ENCODE data around the gene GOLGB1. TPM values are rescaled to one million over a fixed set of nuclear protein-coding genes. Genes with fewer than 3 reads are reported as not detected.

Gene GOLGB1
- total RNA-seq, 1 donor from 2014 or later, result 76.6 TPM

DNA sequence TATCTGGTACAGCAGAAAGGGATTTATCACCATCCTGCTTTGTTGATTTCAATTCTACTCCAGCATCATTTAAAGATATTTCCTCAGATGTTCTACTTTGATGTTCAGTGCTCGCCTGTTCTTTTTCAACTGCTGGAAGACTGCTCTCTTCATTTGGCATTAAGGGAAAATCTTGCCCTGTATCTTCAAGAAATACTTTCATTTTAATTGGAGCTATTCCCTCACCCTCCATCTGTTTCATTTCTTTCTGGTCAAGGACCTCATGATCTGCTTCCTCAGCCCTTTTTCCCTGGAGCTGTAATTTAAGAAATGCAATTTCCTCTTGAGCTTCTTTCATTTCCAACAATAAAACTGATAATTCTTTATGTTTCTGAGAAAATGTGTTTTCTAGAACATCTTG lies 51.1 kb downstream of the GOLGB1 start:
- Mint-ChIP-seq H3K27me3 (ENCODE audit: low read depth, unreplicated experiment) (no peaks in the 10 kb centered on the region), H3K27ac (ENCODE audit: unreplicated experiment) (no peak overlapping the region)
- H3K36me3 ChIP-seq (ENCODE audit: insufficient read depth, low read length), result peaks cover 30% of the 10 kb centered on the region

DNA sequence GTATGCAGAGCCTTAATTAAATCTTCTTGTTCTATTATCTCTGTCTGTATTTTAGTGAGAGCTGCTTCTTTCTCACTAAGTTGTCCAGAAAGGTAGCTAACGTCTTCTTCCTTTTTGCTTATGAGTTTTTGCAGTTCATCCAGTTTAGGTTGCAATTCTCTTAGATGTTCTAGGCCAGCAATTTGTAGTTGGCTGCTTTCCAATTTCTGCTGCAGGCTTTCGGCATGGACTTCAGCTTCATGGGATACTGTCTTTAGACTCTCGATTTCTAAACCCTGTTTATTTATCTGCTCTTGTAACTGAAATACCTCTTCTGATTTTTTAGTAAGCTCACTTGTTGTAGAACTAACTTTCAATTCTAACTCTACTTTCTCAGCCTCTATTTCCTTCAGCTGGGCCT lies 53.4 kb downstream of the GOLGB1 start:
- H3K79me2 ChIP-seq (ENCODE audit: insufficient read depth, low read length), result no peaks in the 10 kb centered on the region
- H3K9me3 ChIP-seq (ENCODE audit: insufficient read depth, low read depth, low read length), result no peaks in the 10 kb centered on the region
- H3K9me3 Mint-ChIP-seq (ENCODE audit: unreplicated experiment), result no peaks in the 10 kb centered on the region
- no peak overlapping the region for H3K27ac Mint-ChIP-seq (ENCODE audit: unreplicated experiment)
- H3K4me2 ChIP-seq (ENCODE audit: low read length), result no peak overlapping the region
- H3K36me3 ChIP-seq (ENCODE audit: insufficient read depth, low read length), result peaks cover 38% of the 10 kb centered on the region
- H3K9ac ChIP-seq (ENCODE audit: low read length), result no peak overlapping the region
- no peak for FAIRE-seq
- H3K4me1 Mint-ChIP-seq (ENCODE audit: low read depth, unreplicated experiment), result no peaks in the 10 kb centered on the region
- no peak for DNase-seq (ENCODE audit: low read depth)
- no peaks in the 10 kb centered on the region for H3K4me1 ChIP-seq (ENCODE audit: insufficient read depth, low read length)
- H2AFZ ChIP-seq (ENCODE audit: low read depth, low read length), result no peak overlapping the region
- peaks cover 30% of the 10 kb centered on the region for H3K36me3 Mint-ChIP-seq (ENCODE audit: low read depth, unreplicated experiment)
- H3K27ac ChIP-seq (ENCODE audit: low read depth, low read length), result no peak overlapping the region
- H4K20me1 ChIP-seq (ENCODE audit: insufficient read depth, low read length), result no peaks in the 10 kb centered on the region
- H3K27me3 Mint-ChIP-seq (ENCODE audit: low read depth, unreplicated experiment), result no peaks in the 10 kb centered on the region
- no peak overlapping the region for H3K4me3 ChIP-seq (ENCODE audit: insufficient read depth, low read depth, low read length)
- no peaks in the 10 kb centered on the region for H3K27me3 ChIP-seq (ENCODE audit: insufficient read depth, low read length)
- H3K4me3 Mint-ChIP-seq (ENCODE audit: unreplicated experiment), result no peak overlapping the region
- TF ChIP-seq, protein P1, sequence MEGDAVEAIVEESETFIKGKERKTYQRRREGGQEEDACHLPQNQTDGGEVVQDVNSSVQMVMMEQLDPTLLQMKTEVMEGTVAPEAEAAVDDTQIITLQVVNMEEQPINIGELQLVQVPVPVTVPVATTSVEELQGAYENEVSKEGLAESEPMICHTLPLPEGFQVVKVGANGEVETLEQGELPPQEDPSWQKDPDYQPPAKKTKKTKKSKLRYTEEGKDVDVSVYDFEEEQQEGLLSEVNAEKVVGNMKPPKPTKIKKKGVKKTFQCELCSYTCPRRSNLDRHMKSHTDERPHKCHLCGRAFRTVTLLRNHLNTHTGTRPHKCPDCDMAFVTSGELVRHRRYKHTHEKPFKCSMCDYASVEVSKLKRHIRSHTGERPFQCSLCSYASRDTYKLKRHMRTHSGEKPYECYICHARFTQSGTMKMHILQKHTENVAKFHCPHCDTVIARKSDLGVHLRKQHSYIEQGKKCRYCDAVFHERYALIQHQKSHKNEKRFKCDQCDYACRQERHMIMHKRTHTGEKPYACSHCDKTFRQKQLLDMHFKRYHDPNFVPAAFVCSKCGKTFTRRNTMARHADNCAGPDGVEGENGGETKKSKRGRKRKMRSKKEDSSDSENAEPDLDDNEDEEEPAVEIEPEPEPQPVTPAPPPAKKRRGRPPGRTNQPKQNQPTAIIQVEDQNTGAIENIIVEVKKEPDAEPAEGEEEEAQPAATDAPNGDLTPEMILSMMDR (IDR thresholded peaks at IDR 0.05; ENCODE audit: insufficient read depth, low read depth, low read length), result no peak
- no peak for TF ChIP-seq EZH2 (IDR thresholded peaks at IDR 0.05; ENCODE audit: insufficient read depth, low read length)

More for the DNA sequence above, 51.1 kb downstream of the GOLGB1 start:
- DNase-seq (ENCODE audit: low read depth) (no peak), FAIRE-seq (no peak)
- Histone ChIP-seq H3K9ac (ENCODE audit: low read length) (no peak overlapping the region), H3K79me2 (ENCODE audit: insufficient read depth, low read length) (no peaks in the 10 kb centered on the region), H4K20me1 (ENCODE audit: insufficient read depth, low read length) (no peaks in the 10 kb centered on the region), H2AFZ (ENCODE audit: low read depth, low read length) (no peak overlapping the region), H3K4me2 (ENCODE audit: low read length) (no peak overlapping the region), H3K9me3 (ENCODE audit: insufficient read depth, low read depth, low read length) (no peaks in the 10 kb centered on the region), H3K4me3 (ENCODE audit: insufficient read depth, low read depth, low read length) (no peak overlapping the region), H3K27me3 (ENCODE audit: insufficient read depth, low read length) (no peaks in the 10 kb centered on the region), H3K27ac (ENCODE audit: low read depth, low read length) (no peak overlapping the region), H3K4me1 (ENCODE audit: insufficient read depth, low read length) (no peaks in the 10 kb centered on the region)
- Mint-ChIP-seq H3K4me3 (ENCODE audit: unreplicated experiment) (no peak overlapping the region), H3K4me1 (ENCODE audit: low read depth, unreplicated experiment) (peaks cover 3% of the 10 kb centered on the region), H3K36me3 (ENCODE audit: low read depth, unreplicated experiment) (peaks cover 20% of the 10 kb centered on the region), H3K9me3 (ENCODE audit: unreplicated experiment) (no peaks in the 10 kb centered on the region)
- TF ChIP-seq, protein P1 (IDR thresholded peaks at IDR 0.05; ENCODE audit: insufficient read depth, low read depth, low read length), result no peak
- no peak for TF ChIP-seq EZH2 (IDR thresholded peaks at IDR 0.05; ENCODE audit: insufficient read depth, low read length)

DNA sequence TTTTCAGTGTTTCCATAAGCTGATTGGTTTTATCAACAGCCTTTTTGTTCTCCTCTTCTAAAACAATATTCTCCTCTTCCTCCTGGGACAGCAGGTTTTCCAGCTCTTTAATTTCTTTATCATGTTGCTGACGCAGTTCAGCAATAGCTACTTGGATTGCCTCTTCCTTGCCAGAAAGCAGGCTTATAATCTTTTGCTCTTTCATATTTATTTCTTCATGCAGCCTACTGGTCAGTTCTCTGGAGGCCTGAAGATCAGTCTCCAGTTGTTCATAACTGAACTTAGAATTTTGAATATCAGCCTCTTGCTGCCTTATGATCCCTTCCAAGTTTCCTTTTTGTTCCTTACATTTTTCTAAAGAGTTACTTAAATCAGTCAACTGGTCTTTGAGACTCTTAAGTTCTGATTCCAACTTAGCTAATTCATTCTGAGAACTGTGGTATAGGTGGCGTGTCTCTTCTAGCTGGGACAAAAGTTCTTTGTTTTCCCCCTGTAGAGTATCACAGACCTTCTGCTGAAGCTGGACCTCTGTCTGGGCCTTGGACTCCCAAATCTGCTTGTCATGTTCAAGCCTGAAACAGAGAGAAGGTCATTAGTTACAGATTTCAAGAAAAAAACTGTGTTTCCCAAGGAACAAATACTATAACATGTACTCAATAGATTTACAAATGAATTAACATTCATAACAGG lies 57.4 kb downstream of the GOLGB1 start:
- Histone ChIP-seq H3K27me3 (ENCODE audit: insufficient read depth, low read length) (no peaks in the 10 kb centered on the region), H3K79me2 (ENCODE audit: insufficient read depth, low read length) (peaks cover 3% of the 10 kb centered on the region), H3K36me3 (ENCODE audit: insufficient read depth, low read length) (peaks cover 37% of the 10 kb centered on the region), H2AFZ (ENCODE audit: low read depth, low read length) (no peak overlapping the region), H3K4me1 (ENCODE audit: insufficient read depth, low read length) (no peaks in the 10 kb centered on the region), H3K9me3 (ENCODE audit: insufficient read depth, low read depth, low read length) (no peaks in the 10 kb centered on the region), H4K20me1 (ENCODE audit: insufficient read depth, low read length) (no peaks in the 10 kb centered on the region), H3K4me3 (ENCODE audit: insufficient read depth, low read depth, low read length) (no peak overlapping the region), H3K4me2 (ENCODE audit: low read length) (no peak overlapping the region), H3K9ac (ENCODE audit: low read length) (no peak overlapping the region), H3K27ac (ENCODE audit: low read depth, low read length) (no peak overlapping the region)
- H3K27ac Mint-ChIP-seq (ENCODE audit: unreplicated experiment), result no peak overlapping the region
- peaks cover 33% of the 10 kb centered on the region for H3K36me3 Mint-ChIP-seq (ENCODE audit: low read depth, unreplicated experiment)
- H3K4me3 Mint-ChIP-seq (ENCODE audit: unreplicated experiment), result no peak overlapping the region
- no peaks in the 10 kb centered on the region for H3K4me1 Mint-ChIP-seq (ENCODE audit: low read depth, unreplicated experiment)
- no peaks in the 10 kb centered on the region for H3K27me3 Mint-ChIP-seq (ENCODE audit: low read depth, unreplicated experiment)
- DNase-seq (ENCODE audit: low read depth) (no peak), FAIRE-seq (no peak)
- TF ChIP-seq EZH2 (IDR thresholded peaks at IDR 0.05; ENCODE audit: insufficient read depth, low read length), result no peak
- TF ChIP-seq, protein P1 (IDR thresholded peaks at IDR 0.05; ENCODE audit: insufficient read depth, low read depth, low read length), result no peak
- no peaks in the 10 kb centered on the region for H3K9me3 Mint-ChIP-seq (ENCODE audit: unreplicated experiment)

Measured in astrocyte (in vitro differentiated cells and primary cell).